Stimulated activated CD8-positive, alpha-beta memory T cell treated with anti-CD3 and anti-CD28 coated beads, Interleukin-12 subunit alpha, Interleukin-12 subunit beta, amount 100 ng/mL, for 1 hour (primary cell): ENCODE measurements around the gene B3GNT4.
"Not testable (repeated sequence)": the region's sequence is repeated elsewhere in the genome, so short reads cannot be mapped to it uniquely, and the experiment has no call there.

Experiments
- DNase-seq: peaks from one replicate; pipeline ENCODE4 v3.0.0-alpha.2; 2020; ENCODE audit warnings: low read depth

B3GNT4 gene

DNA sequence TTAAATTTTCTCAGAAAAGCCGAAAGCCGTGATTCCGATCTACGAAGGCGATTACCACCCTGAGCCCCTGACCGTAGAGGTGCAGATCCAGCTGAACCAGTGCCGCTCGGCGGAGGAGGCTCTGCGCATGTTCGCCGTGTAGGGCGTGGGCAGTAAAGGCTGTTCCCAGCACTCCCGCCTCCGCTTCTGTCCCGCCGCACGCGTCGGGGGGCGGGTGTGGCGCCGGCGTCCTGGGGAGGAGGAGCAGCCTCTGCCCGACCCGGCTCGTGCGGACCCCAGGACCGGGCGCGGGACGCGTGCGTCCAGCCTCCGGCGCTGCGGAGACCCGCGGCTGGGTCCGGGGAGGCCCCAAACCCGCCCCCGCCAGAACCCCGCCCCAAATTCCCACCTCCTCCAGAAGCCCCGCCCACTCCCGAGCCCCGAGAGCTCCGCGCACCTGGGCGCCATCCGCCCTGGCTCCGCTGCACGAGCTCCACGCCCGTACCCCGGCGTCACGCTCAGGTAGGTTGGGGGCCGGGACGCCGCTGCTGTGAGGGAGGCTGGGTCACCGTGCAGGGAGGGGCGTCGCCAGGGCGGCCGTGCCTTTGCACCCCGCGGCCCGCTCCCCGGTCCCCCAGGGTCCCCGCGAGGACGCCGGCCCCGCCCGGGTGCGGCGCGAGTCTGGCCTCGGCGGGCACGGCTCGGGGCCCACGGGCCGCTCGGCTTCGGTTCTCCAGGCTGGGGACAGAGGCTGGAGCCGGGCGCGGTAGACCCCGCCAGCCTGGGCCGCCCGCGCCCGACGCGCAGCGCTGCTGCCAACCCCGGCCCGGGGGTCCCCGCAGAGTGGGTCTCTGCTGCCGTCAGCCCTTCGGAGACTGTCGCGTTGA lies at the start of gene B3GNT4:
TSS of gene B3GNT4 (plus strand) at position 409 of the 866 bp plus-strand sequence. CDS start 910 bp downstream, outside the sequence.
- DNase-seq = peak; percentile 45

DNA sequence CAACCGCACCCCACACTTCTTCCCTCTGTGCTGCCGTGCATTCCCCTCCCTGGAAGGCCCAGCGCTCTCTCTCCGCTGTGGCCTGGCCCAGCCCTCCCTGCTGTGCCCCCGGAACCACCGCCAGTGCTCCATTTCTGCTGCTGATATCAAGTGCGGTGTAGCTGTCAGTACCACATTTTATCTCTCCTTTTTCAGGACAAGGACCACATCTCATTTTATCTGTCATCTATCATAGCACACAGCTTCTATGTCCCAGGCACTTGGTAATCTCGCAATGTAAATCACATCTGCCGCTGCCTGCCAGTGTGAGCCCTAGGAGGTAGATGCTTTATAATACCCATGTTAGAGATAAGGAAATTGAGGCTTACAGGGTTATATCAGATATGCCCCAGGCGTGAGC lies 47.8 kb upstream of the B3GNT4 start:
- no peak for DNase-seq

DNA sequence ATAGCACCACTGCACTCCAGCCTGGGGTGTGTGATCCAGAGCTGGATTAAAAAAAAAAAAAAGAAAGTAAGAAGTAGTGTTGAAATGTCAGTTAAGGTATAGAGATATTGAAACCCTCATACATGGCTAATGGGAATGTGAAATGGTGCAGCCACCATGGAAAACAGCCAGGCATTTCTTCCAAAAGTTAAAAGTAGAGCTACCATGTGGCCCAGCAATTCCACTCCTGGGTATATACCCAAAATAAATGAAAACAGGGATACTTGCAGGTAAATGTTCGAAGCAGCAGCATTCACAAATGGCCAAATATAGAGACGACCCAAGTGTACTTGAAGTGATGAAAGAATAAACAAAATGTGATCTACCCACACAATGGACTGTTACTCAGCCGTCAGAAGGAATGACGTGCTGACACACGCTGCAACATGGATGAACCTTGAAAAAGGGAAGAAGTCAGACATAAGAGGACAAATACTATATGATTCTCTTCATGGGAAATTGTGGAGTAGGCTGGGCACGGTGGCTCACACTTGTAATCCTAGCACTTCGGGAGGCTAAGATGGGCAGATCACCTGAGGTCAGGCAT lies 44.7 kb upstream of the B3GNT4 start:
- DNase-seq = no peak

GRCh38 chr12:122159882-122160281 lies 43.6 kb upstream of the B3GNT4 start:
- DNase-seq = no peak

DNA sequence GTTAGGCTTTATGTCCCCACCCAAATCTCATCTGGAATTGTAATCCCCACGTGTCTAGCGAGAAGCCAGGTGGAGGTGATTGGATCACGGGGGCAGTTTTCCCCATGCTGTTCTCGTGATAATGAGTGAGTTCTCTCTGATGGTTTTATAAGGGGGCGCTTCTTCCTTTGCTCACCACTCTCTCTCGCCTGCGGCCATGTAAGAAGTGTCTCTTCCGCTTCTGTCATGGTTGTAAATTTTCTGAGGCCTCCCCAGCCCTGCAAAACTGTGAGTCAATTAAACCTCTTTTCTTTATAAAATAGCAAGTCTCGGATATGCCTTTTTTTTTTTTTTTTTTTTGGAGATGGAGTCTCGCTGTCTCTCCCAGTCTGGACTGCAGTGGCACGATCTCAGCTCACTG lies 42.7 kb upstream of the B3GNT4 start:
- no peak for DNase-seq

GRCh38 chr12:122161682-122162081 lies 41.8 kb upstream of the B3GNT4 start:
- DNase-seq = no peak

DNA sequence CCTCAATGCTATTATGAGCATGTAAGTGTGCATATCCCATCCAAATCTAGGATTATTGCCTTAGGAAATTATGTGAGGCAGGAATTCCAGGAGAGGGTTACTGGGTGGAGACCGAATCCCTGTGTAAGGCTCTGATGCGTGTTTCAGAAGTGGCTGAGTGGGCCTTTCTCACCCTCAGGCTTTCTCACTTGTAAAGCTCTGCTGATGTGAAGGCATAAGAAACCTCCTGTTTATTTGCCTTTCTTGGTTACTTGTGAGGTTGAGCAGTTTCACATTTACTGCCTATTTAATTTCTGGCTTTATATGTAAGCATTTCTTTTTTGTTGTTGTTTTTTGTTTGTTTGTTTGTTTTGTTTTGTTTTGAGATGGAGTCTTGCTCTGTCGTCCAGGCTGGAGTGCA lies 40.5 kb upstream of the B3GNT4 start:
- DNase-seq = no peak

- DNase-seq = no peak
Measured at GRCh38 chr12:122166422-122167349, 36.8 kb upstream of the B3GNT4 start.

GRCh38 chr12:122167356-122167925 lies 36.1 kb upstream of the B3GNT4 start:
- no peak for DNase-seq

GRCh38 chr12:122168492-122168891 lies 35.0 kb upstream of the B3GNT4 start:
- DNase-seq = no peak

- DNase-seq = no peak
Measured at GRCh38 chr12:122171399-122171798, 32.1 kb upstream of the B3GNT4 start.

DNA sequence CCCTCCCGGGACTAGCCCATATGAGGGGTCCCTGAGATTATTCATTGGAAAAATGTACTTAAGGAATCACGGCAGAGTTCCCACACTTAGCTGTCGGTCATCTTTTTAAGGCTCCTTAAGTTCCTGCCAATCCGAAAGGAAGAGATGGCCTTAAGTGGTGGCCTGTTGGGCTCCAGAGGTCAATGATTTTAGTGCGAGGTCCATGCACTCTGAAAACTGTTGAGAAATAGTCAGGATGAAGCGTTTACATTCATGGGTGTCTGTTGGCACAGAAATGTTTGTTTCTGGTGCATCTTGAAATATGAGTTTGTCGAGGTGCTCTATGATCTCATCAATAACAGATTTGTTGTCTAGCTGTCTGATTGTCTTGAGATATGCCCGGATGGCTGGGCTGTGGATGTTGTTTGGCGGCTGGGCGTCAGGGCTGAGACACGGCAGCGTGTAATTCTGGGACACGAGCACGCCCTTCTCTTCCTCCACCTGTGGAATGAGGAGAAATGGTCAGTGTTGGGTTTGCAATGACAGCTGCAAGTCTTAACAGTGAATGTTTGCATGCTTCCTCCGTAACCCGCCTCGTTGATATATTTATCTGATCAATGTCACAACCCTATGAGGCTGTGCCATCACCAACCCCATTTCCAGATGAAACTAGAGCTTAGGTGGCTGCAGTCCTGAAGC lies 31.1 kb upstream of the B3GNT4 start:
- DNase-seq = no peak

DNA sequence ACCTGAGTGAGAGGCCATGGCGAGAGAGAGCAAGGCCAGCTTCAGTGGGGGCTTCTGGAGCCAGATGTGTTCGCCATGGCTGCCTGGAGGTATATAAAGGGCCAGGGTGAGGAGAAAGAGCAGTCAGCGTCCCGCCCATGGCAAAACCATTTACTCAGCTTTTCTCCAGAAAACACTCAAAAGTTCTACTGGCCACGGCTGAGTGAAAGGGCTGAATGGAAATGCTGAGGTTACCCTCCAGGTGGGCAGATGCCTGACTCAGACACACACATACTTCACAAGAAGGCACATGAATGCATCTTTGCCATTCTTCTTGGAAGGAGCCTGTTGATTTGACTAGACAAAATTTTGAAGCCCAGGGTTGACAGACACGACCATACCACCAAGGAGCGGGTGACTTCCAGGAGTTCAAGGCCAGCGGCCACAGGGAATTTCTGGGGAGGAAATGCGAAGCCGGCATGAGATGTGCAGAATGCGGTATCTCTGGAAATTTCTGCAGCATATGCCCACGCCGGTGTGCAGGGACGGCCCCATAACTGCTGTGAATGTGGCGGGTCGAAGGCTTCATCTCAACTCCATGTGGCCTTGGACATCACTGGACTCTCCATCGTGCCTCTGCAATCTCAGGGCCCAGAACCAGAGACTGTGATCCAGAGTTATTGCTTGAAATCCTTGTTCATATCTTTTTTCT lies 29.2 kb upstream of the B3GNT4 start, which contains the start of gene IL31:
TSS of gene IL31 (minus strand) at position 67 of the 691 bp plus-strand sequence. CDS start at position 18, 49 bp downstream.
- DNase-seq = no peak

GRCh38 chr12:122176473-122176872 lies 27.0 kb upstream of the B3GNT4 start:
- not testable (repeated sequence) for DNase-seq

- no peak for DNase-seq
Measured at GRCh38 chr12:122182887-122183587, 20.5 kb upstream of the B3GNT4 start, which contains the start of gene LRRC43. Gene LRRC43 (plus strand): TSS chr12:122183123. CDS start chr12:122183145, 22 bp downstream.

GRCh38 chr12:122183588-122183940 lies 19.9 kb upstream of the B3GNT4 start:
- DNase-seq = no peak

- DNase-seq = no peak
Measured at GRCh38 chr12:122184517-122184916, 19.0 kb upstream of the B3GNT4 start.

GRCh38 chr12:122185079-122185478 lies 18.4 kb upstream of the B3GNT4 start:
- no peak for DNase-seq

GRCh38 chr12:122185494-122186082 lies 17.9 kb upstream of the B3GNT4 start:
- DNase-seq = no peak

GRCh38 chr12:122187466-122187865 lies 16.0 kb upstream of the B3GNT4 start:
- no peak for DNase-seq
